CD4-positive, alpha-beta T cell treated with Interleukin-15 for 1 hour (primary cell): Measurements from ENCODE around the gene CCDC197.

Source experiments
- DNase-seq: peaks from one replicate; pipeline ENCODE4 v3.0.0-alpha.2; 2020

Gene CCDC197

GRCh38 chr14:93997082-93997481 is at the start of gene CCDC197:
TSS of gene CCDC197 (plus strand) at chr14:93997301. CDS start at chr14:93998132, 831 bp downstream.
- DNase-seq: no peak

GRCh38 chr14:93949511-93950075 is 47.5 kb upstream of the CCDC197 start:
- no peak for DNase-seq

DNA sequence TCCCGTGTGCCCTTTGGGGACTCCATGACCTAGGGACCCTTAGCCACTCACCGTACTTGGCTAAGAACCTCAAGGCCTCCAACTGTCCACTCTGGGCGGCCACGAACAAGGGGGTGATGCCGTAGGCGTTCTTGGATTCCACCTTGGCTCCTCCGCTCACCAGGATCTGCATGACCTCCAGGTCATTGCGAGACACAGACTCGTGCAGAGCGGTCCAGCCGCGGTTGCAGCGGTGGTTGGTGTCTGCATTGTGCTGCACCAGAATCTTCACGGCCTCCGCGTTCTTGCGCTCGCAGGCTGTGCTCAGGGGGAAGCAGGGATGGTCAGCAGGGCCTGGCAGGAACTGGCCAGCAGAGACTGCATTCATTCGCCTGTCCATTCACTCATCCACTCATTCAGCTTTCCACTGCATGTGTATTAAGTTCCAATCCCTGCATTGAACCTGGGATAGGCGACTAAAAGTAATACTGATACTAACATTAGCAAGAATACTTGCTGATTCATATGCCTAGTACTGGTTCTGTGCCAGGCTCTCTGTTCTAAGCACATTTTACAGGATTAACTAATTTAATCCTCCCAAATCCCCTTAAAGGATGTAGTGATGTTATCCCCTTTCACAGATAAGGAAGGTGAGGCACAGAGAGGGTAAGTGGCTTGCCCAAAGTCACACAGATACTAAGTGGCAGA is 46.0 kb upstream of the CCDC197 start:
- DNase-seq: no peak

DNA sequence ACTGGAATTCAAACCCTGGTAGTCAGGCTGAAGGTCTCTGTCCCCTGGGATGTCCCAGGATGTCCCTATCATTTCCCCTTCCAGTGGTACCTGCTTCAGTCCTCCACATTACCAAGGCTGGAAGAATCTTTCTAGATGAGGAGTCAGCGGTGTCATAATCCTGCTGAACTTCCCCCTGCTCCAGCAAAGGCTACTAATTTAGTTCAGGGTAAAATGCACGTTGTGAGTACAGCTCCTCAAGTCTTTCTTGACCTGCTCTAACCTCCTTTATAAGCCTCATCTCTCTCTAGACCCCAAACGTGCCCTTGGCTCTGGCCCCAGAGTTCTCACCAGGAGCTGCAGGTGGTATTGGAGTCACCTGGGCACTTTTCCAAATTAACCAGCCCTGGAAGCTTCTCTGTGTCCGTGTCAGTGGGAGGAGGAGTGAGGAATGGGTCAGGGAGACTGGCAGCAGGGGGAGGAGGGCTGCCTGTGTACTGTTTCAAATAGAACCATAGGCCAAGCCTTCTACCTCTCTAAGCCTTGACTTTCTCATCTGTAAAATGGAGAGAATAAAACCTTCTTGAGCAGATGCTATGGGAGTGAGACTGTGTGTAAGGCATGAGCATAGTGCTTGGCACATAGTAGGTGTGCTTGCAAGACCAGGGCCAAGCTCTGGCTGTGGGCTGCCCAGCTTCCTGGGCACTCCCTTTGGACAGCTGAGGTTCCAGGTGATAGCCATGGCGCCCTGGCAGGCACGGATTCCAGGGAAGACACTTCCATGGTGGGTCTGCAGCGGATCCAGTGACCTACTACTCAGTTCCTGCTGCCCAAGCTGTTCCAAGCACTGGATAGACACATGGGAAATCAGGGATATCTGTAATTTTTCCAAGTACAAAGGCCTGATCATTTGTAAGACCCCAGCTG is 45.2 kb upstream of the CCDC197 start:
- DNase-seq: no peak

GRCh38 chr14:93952829-93953228 is 44.3 kb upstream of the CCDC197 start:
- no peak for DNase-seq

GRCh38 chr14:93953263-93953662 is 43.8 kb upstream of the CCDC197 start:
- no peak for DNase-seq

GRCh38 chr14:93953739-93954515 is 43.2 kb upstream of the CCDC197 start:
- DNase-seq: no peak

DNA sequence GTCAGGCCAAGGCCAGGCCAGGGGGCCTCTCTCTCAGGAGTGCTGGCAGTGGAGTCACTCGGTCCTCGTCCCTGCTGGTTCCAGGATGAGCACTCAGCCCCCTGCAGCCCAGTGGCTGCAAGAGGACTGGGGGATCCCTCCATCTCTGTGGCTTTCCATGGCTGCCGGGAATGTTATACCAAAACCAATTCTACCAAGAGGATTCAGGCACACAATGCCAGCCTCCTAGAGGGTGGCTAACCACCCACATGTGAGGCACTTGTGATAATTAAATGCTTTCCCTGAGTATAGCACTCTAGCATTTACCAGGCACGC is 42.6 kb upstream of the CCDC197 start:
- DNase-seq: no peak

- DNase-seq: peak; percentile 76
These were observed 41.9 kb upstream of the CCDC197 start for GRCh38 chr14:93954900-93955849.

- no peak for DNase-seq
These were observed 41.1 kb upstream of the CCDC197 start for GRCh38 chr14:93955850-93956481.

- DNase-seq: no peak
These were observed 40.4 kb upstream of the CCDC197 start for GRCh38 chr14:93956514-93957332.

DNA sequence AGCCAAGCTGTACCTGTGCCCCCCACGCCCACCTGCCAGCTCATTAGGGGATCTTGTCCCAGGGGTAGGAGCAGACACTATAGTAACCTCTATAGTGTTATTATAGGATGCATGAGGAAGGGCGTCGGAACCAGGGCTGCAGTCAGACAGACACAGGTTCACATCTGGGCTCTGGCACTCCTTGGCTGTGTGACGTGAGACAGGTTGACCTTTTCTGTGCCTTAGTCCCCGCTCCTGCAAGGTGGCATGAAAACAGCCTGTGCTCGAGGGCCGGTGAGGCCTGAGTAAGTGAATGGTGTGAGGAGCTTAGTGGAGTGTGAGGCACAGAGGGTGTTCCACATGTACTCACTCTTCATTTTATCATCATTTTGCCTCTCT is 39.8 kb upstream of the CCDC197 start:
- DNase-seq: no peak

DNA sequence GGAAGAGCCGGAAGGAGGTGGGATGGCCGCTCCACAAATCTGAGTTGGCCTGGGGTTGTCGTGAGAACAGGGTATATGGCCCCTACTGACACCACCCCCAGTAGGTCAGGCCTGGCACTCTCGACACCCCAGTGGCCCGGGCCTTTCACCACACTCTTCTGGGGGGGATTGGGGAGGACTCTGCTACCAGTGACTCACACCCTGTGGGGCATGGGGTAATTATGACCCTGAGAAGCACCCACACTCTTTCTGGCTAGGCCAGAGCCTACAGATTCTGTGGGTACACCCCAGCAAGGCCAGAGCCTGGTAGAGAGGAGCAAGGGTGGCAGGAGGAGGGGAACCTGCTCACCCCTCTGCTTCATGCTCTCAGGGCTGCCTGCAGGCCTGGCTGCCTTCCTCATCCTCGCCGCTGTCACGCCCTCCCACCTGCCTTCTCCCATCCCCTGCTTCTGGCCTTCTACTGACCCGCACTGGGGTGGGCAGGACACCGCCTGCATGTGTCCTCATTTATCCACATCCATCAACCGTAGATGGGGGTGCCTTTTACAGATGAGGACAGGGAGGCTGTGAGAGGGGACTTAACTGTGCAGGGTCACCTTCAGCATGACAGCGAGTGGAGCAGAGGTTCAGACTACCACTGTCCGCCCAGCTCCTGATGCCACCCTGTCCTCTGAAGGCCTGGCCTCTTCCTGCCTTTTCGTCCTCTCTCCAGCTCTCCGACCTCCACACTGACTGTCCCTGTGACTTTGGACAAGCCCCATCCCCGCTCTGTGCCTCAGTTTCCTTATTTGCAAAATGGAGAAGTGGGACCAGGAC is 39.1 kb upstream of the CCDC197 start:
- no peak for DNase-seq

DNA sequence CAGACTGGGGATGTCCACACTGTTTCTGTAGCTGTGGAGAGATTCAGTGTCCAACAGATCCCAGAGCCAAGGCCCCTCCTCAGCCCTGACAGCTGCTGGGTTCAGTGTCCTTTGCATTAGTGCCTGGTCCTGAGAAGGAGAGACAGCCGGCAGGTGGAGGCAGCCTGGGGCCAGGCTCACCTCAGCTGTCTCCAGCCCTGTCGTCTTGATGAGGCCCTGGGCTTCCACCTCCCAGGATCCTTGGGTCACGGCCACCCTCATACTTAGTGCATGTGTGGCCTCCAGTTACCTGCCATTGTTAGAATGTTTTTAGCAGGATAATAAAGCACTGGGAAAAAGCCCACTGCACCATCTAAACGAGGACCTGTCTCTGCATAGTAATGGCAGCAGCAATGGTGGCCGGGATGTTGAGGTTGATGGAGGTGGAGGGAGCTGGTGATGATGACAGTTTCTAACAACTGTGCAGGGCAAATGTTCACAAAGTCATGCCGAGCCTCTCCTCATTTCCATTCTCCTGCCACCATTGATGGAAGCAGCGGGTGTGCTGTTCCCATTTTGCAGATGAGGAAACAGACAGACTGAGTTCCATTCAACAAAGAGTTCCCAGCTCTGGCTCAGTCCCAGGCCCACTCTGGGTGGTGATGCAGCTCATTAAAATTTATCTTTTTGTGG is 38.4 kb upstream of the CCDC197 start:
- no peak for DNase-seq

DNA sequence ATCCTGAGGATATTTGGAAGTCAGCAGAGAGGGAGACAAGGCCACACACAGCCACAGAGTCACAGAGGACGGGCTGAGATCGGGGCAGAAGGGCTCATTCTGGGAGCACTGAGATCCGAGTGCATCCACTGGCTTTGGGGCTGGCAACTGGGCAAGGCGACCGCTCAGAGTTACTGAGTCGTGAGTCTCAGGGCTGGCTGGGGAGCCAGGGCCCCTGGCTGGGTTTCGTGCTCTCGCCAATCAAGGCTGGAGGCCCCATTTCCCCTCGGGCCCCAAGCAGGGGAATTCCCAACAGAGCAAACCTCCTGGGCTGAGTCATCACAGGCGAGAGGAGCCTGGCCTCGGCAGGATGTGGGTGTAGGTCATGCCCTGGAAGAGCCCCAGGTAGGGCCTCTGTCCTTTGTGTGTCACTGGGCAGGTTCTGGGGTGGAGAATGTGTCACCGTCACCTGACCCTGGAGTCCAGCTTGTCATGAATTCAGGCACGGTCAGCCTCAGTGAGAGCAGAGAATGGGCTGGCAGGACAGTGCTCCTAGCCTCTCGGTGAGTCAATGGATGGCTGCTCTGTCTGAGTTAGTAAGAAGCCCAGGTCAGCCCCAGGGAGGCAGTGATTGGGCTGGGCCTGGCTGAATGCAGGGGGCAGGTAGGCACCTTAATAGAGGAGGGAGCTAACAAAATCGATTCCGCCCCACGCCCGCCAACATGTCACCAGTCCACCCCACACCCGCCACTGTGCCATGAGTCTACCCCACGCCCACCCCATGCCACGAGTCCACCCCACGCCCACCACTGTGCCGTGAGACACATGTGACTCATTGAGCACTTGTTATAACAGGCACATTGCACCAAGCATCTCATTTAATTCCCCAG is 37.6 kb upstream of the CCDC197 start:
- peak; percentile 95 for DNase-seq

- no peak for DNase-seq
These were observed 37.0 kb upstream of the CCDC197 start for GRCh38 chr14:93960108-93960475.

- DNase-seq: no peak
These were observed 36.2 kb upstream of the CCDC197 start for GRCh38 chr14:93960774-93961438.

DNA sequence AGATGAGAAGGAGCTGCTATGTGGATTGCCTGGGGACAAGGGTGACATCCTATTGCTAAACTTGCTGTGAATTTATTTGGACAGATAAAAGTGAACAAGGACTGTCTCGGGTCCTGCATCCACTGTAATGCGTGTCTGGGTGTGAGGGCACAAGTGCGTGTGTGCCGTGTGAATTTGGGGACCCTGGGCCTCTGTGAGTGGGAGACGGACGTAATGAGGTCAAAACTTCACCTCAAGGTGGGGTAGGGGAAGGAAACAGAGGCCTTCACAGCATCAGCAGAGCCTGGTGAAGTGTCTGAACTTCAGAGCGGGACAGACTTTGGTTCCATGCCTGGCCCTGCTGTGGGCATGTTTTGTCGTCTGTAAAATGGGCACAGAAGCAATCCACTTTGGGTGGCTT is 35.5 kb upstream of the CCDC197 start:
- no peak for DNase-seq
